Head of caudate nucleus (tissue), 42 donors: ENCODE data around the gene MYO1E.

Experiments
- DNase-seq, 42 donors: peaks; one replicate each; pipeline versions ENCODE4 v3.0.0 to v3.0.0-alpha.2; 2020 to 2021; ENCODE audit warnings: mixed read lengths in 7 of 42
- intact Hi-C: fragments of 100-400 bp; cut with DNase I; formaldehyde crosslinking; loops from one replicate; pipeline ENCODE4 v1.15.0; 2022

MYO1E gene

DNA sequence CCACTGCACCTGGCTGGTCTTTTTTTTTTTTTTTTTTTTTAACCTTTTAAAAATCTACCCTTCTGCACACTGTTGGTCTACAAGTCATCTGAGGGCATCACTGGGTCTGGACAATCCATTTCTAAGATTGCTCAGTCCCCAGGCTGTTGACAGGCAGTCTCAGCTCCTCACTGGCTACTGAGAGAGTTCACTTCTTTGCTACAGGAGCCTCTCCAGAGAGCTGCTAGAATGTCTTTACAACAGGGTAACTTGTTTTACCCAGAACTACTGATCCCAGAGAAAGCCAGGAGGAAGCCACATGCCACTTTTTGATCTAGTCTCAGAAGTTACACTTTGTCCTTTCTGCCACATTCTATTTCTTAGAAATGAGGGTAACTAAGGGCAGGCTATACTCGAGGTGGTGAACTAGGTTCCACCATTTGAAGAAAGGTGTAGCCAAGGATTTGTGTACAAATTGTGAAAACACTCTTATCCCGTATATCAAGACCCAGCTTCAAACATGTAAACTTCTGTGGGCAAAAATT, 273.4 kb downstream of the MYO1E start:
- intact Hi-C loops: no loop called here
- DNase-seq: no peak

DNA sequence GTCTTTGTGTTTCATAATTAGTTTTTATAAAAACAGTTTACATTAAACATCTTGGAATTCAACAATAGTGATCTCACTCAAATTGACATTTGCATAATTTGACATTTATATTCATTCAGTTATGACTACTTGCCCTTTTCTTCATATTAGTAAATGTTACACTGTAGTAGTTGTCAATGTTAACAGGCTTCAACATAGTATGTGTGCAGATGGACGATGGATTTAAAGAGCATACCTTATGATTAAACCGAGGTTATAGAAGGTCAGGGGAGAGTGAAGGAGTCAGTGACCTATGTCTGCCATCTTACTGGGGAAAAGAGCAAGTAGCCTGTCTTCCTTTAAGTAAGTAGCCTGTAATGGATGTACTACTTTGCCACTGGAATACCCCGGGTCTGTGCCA, 276.2 kb downstream of the MYO1E start:
- no peak for DNase-seq
- intact Hi-C loops: no loop called here

DNA sequence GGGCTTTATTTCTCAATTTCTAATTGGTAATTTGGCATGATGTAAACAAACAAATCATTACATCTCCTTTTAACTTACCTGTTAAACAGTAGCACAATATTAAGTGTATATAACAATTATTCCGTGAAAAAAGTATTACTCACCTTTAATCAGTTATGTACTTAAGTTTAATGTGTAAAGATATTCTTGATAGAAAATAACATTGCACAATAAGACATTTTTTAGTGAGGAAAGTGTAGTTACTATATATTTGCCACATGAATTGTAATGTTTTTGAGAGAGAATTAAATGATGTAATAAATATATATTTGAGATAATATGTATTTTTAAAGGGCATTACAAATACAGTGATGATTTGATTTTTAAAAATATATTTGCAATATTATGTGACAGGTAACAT, 278.6 kb downstream of the MYO1E start:
- DNase-seq: no peak
- intact Hi-C loops: no loop called here

DNA sequence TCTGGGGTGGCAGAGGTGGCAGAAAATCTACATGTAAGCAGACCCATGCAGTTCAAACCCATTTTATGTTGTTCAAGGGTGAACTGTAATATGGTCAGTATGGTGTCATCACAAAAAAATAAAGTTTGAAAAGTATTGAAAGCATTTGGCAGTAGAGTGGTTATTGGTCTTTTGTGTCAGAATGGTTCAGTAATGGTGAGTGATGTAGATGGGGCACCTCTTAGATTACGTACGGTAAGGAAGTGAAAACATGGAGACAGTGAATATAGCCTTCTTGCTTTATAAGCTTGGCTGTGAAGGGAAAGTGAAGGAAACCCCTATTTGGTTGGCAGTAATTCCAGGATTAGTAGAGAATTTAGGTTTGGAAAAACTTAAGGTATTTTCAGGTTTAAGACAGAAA, 284.9 kb downstream of the MYO1E start:
- DNase-seq: no peak
- intact Hi-C loops: no loop called here
